K562 (cell line): ENCODE results near the gene RASD1. TPM values are rescaled to one million over a fixed set of nuclear protein-coding genes. Genes with fewer than 3 reads are reported as not detected.

Experiments used
- ATAC-seq: fragments of 200-7000 bp; cut with Tn5 transposase; 3 replicates; pipeline ENCODE4 v1.9.1; 2020; ENCODE audit warnings: moderate library complexity
- BruUV-seq: library from RNA; stranded (reverse); fragments of 400-500 nt; replicated peaks from 2 replicates; lab custom pipeline; 2021; lab: Mats Ljungman, UMichigan
- CTCF ChIA-PET: fragments of 300-600 bp; formaldehyde crosslinking; extraction: SDS; loops from one replicate; lab custom pipeline; 2021; ENCODE audit warnings: low intra/inter-chr PET ratio; lab: Yijun Ruan, JAX
- POLR2A ChIA-PET: fragments of 300-600, 350-650 bp; sonication (Branson Sonifier 250); formaldehyde crosslinking; extraction: SDS; loops from one replicate; lab custom pipeline; 2021; ENCODE audit warnings: antibody characterized with exemption, inconsistent platforms; lab: Yijun Ruan, JAX
- DNase-seq, 4 experiments: peaks; one replicate each; pipeline versions ENCODE4 v3.0.0 to v3.0.0-alpha.2; 2011 to 2018; ENCODE audit warnings: low spot score in 3 of 4, mixed read lengths in 3 of 4; ENCODE audit errors: extremely low read depth in 1 of 4
- FAIRE-seq: peaks from 2 replicates; lab custom pipeline; 2011; peaks lifted over from hg19 to GRCh38; lab: Jason Lieb, UNC
- H2AFZ ChIP-seq: 2 replicates; pipeline ENCODE4 v1.6.0; 2011; ENCODE audit warnings: low read depth, low read length, control low read depth, inconsistent platforms
- H3K27ac ChIP-seq: fragments of 200-600 bp; 3 replicates; pipeline ENCODE4 v1.8.0; 2011; ENCODE audit warnings: low read depth, mild to moderate bottlenecking, control low read depth, inconsistent platforms, low read length, moderate library complexity, mixed read lengths; ENCODE audit errors: extremely low read depth
- H3K27me3 ChIP-seq, 2 experiments: fragments of 300-600 bp in 1 of 2; 2 replicates in 1 of 2; 3 replicates in 1 of 2; pipeline versions ENCODE4 v1.6.0 to v1.8.0; 2011; ENCODE audit warnings: inconsistent platforms in 2 of 2, low read length in 2 of 2, mild to moderate bottlenecking in 1 of 2, mixed read lengths in 1 of 2, moderate library complexity in 1 of 2; ENCODE audit not compliant: control insufficient read depth in 2 of 2, insufficient read depth in 2 of 2
- H3K36me3 ChIP-seq: fragments of 300-600 bp; 3 replicates; pipeline ENCODE4 v1.8.0; 2011; ENCODE audit warnings: mild to moderate bottlenecking, low read length, inconsistent platforms; ENCODE audit not compliant: control insufficient read depth, insufficient read depth
- H3K4me1 ChIP-seq, 2 experiments: fragments of 200-600 bp in 1 of 2; replicated peaks in 1 of 2; 2 replicates in 1 of 2; 3 replicates in 1 of 2; pipeline versions ENCODE4 v1.5.1 to v1.8.0; 2011; ENCODE audit warnings: inconsistent platforms in 2 of 2, low read length in 2 of 2, mild to moderate bottlenecking in 1 of 2, mixed read lengths in 1 of 2, moderate library complexity in 1 of 2; ENCODE audit not compliant: control insufficient read depth in 2 of 2, insufficient read depth in 2 of 2
- H3K4me2 ChIP-seq: 2 replicates; pipeline ENCODE4 v1.6.1; 2011; ENCODE audit warnings: low read length, control low read depth, inconsistent platforms, mixed read lengths; ENCODE audit not compliant: insufficient read depth
- H3K4me3 ChIP-seq: fragments of 200-600 bp; sonication (generic), shearing (Covaris generic); 2 replicates; pipeline ENCODE4 v1.5.1; 2016; ENCODE audit warnings: control low read depth, inconsistent platforms
- H3K79me2 ChIP-seq: fragments of 200-600 bp; 3 replicates; pipeline ENCODE4 v1.8.0; 2011; ENCODE audit warnings: low read length, inconsistent platforms; ENCODE audit not compliant: control insufficient read depth, insufficient read depth
- H3K9ac ChIP-seq, 2 experiments: 2 replicates each; pipeline versions ENCODE4 v1.6.0 to v1.6.1; 2011; ENCODE audit warnings: low read depth in 2 of 2, low read length in 2 of 2, control low read depth in 1 of 2, inconsistent platforms in 1 of 2, mild to moderate bottlenecking in 1 of 2, mixed read lengths in 1 of 2; ENCODE audit not compliant: insufficient read depth in 1 of 2
- H3K9me1 ChIP-seq: one replicate; pipeline ENCODE4 v1.6.0; 2011; ENCODE audit warnings: inconsistent platforms, mild to moderate bottlenecking, low read length, moderate library complexity; ENCODE audit not compliant: control insufficient read depth, insufficient read depth
- H3K9me3 ChIP-seq: replicated peaks from 2 replicates; pipeline ENCODE4 v1.5.1; 2011; ENCODE audit warnings: low read depth, low read length, inconsistent platforms; ENCODE audit not compliant: control insufficient read depth, insufficient read depth
- H4K20me1 ChIP-seq: replicated peaks from 2 replicates; pipeline ENCODE4 v1.6.1; 2011; ENCODE audit warnings: low read length, inconsistent platforms, mixed read lengths; ENCODE audit not compliant: control insufficient read depth, insufficient read depth
- BRD4 ChIP-seq: fragments of 200-600 bp; sonication (generic); IDR thresholded peaks from 2 replicates; pipeline ENCODE4 v1.6.1; 2017; ENCODE audit warnings: inconsistent platforms
- CSDE1 ChIP-seq, 2 experiments: fragments of 450-650 bp; IDR thresholded peaks; 2 replicates each; pipeline ENCODE4 v1.6.1; 2016; ENCODE audit warnings: mild to moderate bottlenecking in 1 of 2
- JUND ChIP-seq, 2 experiments: IDR thresholded peaks; 2 replicates in 1 of 2; 3 replicates in 1 of 2; pipeline ENCODE4 v1.6.1; 2011; ENCODE audit warnings: borderline replicate concordance in 2 of 2, low read depth in 2 of 2, low read length in 2 of 2, improper control_type of control experiment in 1 of 2, missing biosample characterization in 1 of 2, missing genetic modification characterization in 1 of 2, missing genetic modification reagents in 1 of 2
- MCM7 ChIP-seq, 2 experiments: fragments of 450-650 bp; IDR thresholded peaks; 2 replicates each; pipeline ENCODE4 v1.6.1; 2016 to 2018
- NBN ChIP-seq: fragments of 450-650 bp; IDR thresholded peaks from 2 replicates; pipeline ENCODE4 v1.6.1; 2016; ENCODE audit warnings: low read depth, mild to moderate bottlenecking
- NFATC3 ChIP-seq: fragments of 450-650 bp; IDR thresholded peaks from 2 replicates; pipeline ENCODE4 v1.6.1; 2017; ENCODE audit warnings: mild to moderate bottlenecking
- PHB ChIP-seq: fragments of 250-450 bp; sonication (Bioruptor Pico); IDR thresholded peaks from 2 replicates; pipeline ENCODE4 v1.5.0; 2021
- POLR2AphosphoS2 ChIP-seq: IDR thresholded peaks from 2 replicates; pipeline ENCODE4 v1.6.1; 2012; ENCODE audit warnings: low read length, improper control_type of control experiment
- POLR2AphosphoS5 ChIP-seq: IDR thresholded peaks from 2 replicates; pipeline ENCODE4 v1.6.1; 2011; ENCODE audit warnings: mild to moderate bottlenecking, low read depth, low read length, moderate library complexity; ENCODE audit not compliant: control insufficient read depth, insufficient read depth
- POLR2H ChIP-seq: IDR thresholded peaks from 2 replicates; pipeline ENCODE4 v1.6.1; 2016; ENCODE audit warnings: missing genetic modification characterization, low read depth, mild to moderate bottlenecking, control low read depth, missing compliant biosample characterization, moderate library complexity
- PURB ChIP-seq: sonication (generic); formaldehyde crosslinking; IDR thresholded peaks from 2 replicates; pipeline ENCODE4 v1.9.0; 2021; ENCODE audit warnings: low read depth, mild to moderate bottlenecking, missing genetic modification reagents
- SMARCC2 ChIP-seq: fragments of 450-650 bp; IDR thresholded peaks from 2 replicates; pipeline ENCODE4 v1.6.1; 2017; ENCODE audit warnings: antibody characterized with exemption, moderate library complexity, mild to moderate bottlenecking, low read depth
- SMARCE1 ChIP-seq: fragments of 450-650 bp; IDR thresholded peaks from 2 replicates; pipeline ENCODE4 v1.7.1; 2016; ENCODE audit warnings: mild to moderate bottlenecking
- ZKSCAN3 ChIP-seq: fragments of 250-450 bp; sonication (Bioruptor Pico); IDR thresholded peaks from 2 replicates; pipeline ENCODE4 v1.4.0; 2020
- ZNF165 ChIP-seq: fragments of 250-450 bp; sonication (Bioruptor Pico); IDR thresholded peaks from 2 replicates; pipeline ENCODE4 v1.4.0; 2020; ENCODE audit warnings: borderline replicate concordance
- ZNF696 ChIP-seq: fragments of 250-450 bp; sonication (Bioruptor Pico); conservative IDR thresholded peaks from 2 replicates; pipeline ENCODE4 v1.4.0; 2020; ENCODE audit warnings: mild to moderate bottlenecking, moderate library complexity
- ZNF780A ChIP-seq: fragments of 250-450 bp; sonication (Bioruptor Pico); IDR thresholded peaks from 2 replicates; pipeline ENCODE4 v1.5.0; 2021; ENCODE audit warnings: mild to moderate bottlenecking
- WGBS: fragments of 100-300 bp; shearing (Covaris generic); methylation state at CpG from one replicate; pipeline ENCODE4 v1.1.6; 2016; ENCODE audit warnings: low coverage, mixed read lengths; ENCODE audit not compliant: insufficient coverage; ENCODE audit errors: missing lambda C conversion rate; 5-methylcytosine and 5-hydroxymethylcytosine counted together
- in situ Hi-C: fragments of 300-500 bp; cut with MboI; formaldehyde crosslinking; loops from 4 replicates; pipeline ENCODE4 v1.15.0; 2018; ENCODE audit warnings: inconsistent platforms, mixed read lengths
- intact Hi-C: fragments of 100-400 bp; cut with micrococcal nuclease; formaldehyde crosslinking; loops from 2 replicates; pipeline ENCODE4 v1.14.2; 2022
- polyA plus RNA-seq, 8 experiments: library from polyadenylated mRNA; depleted of rRNA in 4 of 8; stranded (reverse) in 5 of 8; unstranded in 3 of 8; fragments of >200 nt; fragmentation: Nextera tagmentation in 2 of 8; fragmentation: Illumina TruSeq in 1 of 8; extraction: Ambion mirVana in 2 of 8; extraction: Trizol in 1 of 8; gene quantifications; 2 replicates each; pipeline versions ENCODE4 v1.2.1 to v1.2.3, GENCODE V29; 2011 to 2014; ENCODE audit warnings: inconsistent platforms in 1 of 8, missing spikeins in 1 of 8
- total RNA-seq, 7 experiments: library from RNA; depleted of rRNA in 6 of 7; stranded (reverse); fragments of >200 nt in 6 of 7; fragmentation: Illumina TruSeq in 2 of 7; extraction: Trizol in 2 of 7; gene quantifications; 2 replicates each; pipeline versions ENCODE4 v1.2.1 to v1.2.3, GENCODE V29; 2011 to 2021; ENCODE audit warnings: low replicate concordance in 1 of 7
- TF ChIP-seq, protein P1 (sequence below), 2 experiments: fragments of 250-450 bp in 1 of 2; fragments of 450-650 bp in 1 of 2; sonication (Bioruptor Pico) in 1 of 2; IDR thresholded peaks; 2 replicates each; pipeline versions ENCODE4 v1.6.1 to v1.8.0; 2016 to 2021; ENCODE audit warnings: mild to moderate bottlenecking in 2 of 2, moderate library complexity in 2 of 2, missing compliant biosample characterization in 1 of 2, missing genetic modification characterization in 1 of 2
- TF ChIP-seq, protein P2 (sequence below): sonication (generic); formaldehyde crosslinking; IDR thresholded peaks from 2 replicates; pipeline ENCODE4 v1.8.0; 2022; ENCODE audit warnings: mild to moderate bottlenecking, missing genetic modification reagents

The RASD1 gene
- total and polyA plus RNA-seq, 9 of the 15 experiments (the other 6 are each of a cell fraction or from before 2014, with no cell fraction given), result 0.11 TPM; not detected in 8

DNA sequence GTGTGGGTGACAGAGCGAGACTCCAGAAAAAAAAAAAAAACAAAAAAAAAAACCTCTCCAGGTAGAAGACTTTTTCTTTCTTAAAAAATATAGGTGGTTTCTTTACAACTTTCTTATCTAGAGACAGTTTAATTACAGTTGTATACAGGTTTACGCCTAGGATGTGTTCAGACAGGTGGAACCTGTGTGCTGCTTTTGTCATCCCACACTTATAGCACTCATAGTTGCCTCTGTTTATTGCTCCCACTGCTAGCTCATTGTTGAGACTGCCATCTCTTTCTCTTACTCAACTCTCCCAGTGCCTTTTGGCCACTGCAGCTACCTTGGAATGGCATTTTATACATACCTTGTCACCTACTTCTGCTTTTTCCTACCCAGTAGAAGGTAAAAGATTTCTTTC lies 38.5 kb downstream of the RASD1 start:
- Histone ChIP-seq H3K79me2 (no peaks in the 10 kb centered on the region), H4K20me1 (no peaks in the 10 kb centered on the region), H3K4me1 (peaks cover 0 to 6% of the 10 kb centered on the region in 2 experiments; a peak in 2 of 5 replicates), H3K9ac (no peak overlapping the region), H3K4me2 (no peak overlapping the region), H3K4me3 (no peak overlapping the region), H3K27me3 (peaks cover 8 to 16% of the 10 kb centered on the region in 2 experiments; a peak in 2 of 5 replicates), H2AFZ (no peak overlapping the region), H3K9me3 (peaks cover 3% of the 10 kb centered on the region; the same call in 1 of the 2 replicates), H3K9me1 (no peaks in the 10 kb centered on the region), H3K27ac (no peak overlapping the region), H3K36me3 (no peaks in the 10 kb centered on the region)
- WGBS, result 0% methylated on average over 1 of the region's 2 CpGs
- FAIRE-seq (no peak), ATAC-seq (no peak), DNase-seq (no peak)
- BruUV-seq, result no TSS peak
- in situ Hi-C loops (no loop called here), intact Hi-C loops (no loop called here)
- POLR2A ChIA-PET, result no interaction called here
- CTCF ChIA-PET, result no interaction called here
- TF ChIP-seq PHB (CRISPR knock-in tag) (no peak), ZNF780A (CRISPR knock-in tag) (no peak), CSDE1 (IDR thresholded peaks at IDR 0.05) (no peak), POLR2AphosphoS2 (no peak), SMARCC2 (no peak), ZNF696 (CRISPR knock-in tag) (no peak), SMARCE1 (no peak), NFATC3 (no peak), JUND (IDR thresholded peaks at IDR 0.05; ENCODE audit: borderline replicate concordance, low read depth, low read length) (no peak), JUND (tag; IDR thresholded peaks at IDR 0.05; ENCODE audit: borderline replicate concordance, low read depth, low read length) (no peak), BRD4 (no peak), POLR2AphosphoS5 (no peak), POLR2H (tag) (no peak), ZKSCAN3 (CRISPR knock-in tag) (no peak), NBN (no peak), ZNF165 (CRISPR knock-in tag) (no peak), PURB (CRISPR knock-in tag) (no peak), MCM7 (IDR thresholded peaks at IDR 0.05) (no peak)
- TF ChIP-seq, protein P1, sequence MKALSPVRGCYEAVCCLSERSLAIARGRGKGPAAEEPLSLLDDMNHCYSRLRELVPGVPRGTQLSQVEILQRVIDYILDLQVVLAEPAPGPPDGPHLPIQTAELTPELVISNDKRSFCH (CRISPR knock-in tag; IDR thresholded peaks at IDR 0.05), result no peak
- TF ChIP-seq, protein P1 (tag; IDR thresholded peaks at IDR 0.05), result no peak
- TF ChIP-seq, protein P2, sequence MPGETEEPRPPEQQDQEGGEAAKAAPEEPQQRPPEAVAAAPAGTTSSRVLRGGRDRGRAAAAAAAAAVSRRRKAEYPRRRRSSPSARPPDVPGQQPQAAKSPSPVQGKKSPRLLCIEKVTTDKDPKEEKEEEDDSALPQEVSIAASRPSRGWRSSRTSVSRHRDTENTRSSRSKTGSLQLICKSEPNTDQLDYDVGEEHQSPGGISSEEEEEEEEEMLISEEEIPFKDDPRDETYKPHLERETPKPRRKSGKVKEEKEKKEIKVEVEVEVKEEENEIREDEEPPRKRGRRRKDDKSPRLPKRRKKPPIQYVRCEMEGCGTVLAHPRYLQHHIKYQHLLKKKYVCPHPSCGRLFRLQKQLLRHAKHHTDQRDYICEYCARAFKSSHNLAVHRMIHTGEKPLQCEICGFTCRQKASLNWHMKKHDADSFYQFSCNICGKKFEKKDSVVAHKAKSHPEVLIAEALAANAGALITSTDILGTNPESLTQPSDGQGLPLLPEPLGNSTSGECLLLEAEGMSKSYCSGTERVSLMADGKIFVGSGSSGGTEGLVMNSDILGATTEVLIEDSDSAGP (CRISPR knock-in tag), result no peak
